Mucosa of descending colon (tissue), 3 donors: Measurements from ENCODE around the gene S100A16. TPM values are rescaled to one million over a fixed set of nuclear protein-coding genes. Genes with fewer than 3 reads are reported as not detected.
A peak's percentile ranks its signal among the peaks of the same experiment; 100 is the strongest.

ENCODE experiments used
- ATAC-seq: fragments of 200-7000 bp; cut with Tn5 transposase; one replicate; pipeline ENCODE4 v1.9.1; 2020; ENCODE audit warnings: mild to moderate bottlenecking, moderate library complexity
- DNase-seq, 3 donors: peaks; one replicate each; pipeline ENCODE4 v3.0.0-alpha.2; 2020
- H3K36me3 ChIP-seq: fragments of 200-600 bp; one replicate; pipeline ENCODE4 v1.8.0; 2021; ENCODE audit warnings: low read depth, mild to moderate bottlenecking
- H3K4me1 ChIP-seq: fragments of 200-600 bp; one replicate; pipeline ENCODE4 v1.8.0; 2021; ENCODE audit warnings: low read depth, mild to moderate bottlenecking
- H3K4me3 ChIP-seq: fragments of 200-600 bp; one replicate; pipeline ENCODE4 v1.8.0; 2021; ENCODE audit warnings: mild to moderate bottlenecking
- H3K9me3 ChIP-seq: fragments of 200-600 bp; one replicate; pipeline ENCODE4 v1.8.0; 2021; ENCODE audit warnings: mild to moderate bottlenecking
- CTCF ChIP-seq: fragments of 200-600 bp; IDR thresholded peaks from one replicate; pipeline ENCODE4 v1.8.0; 2022; ENCODE audit warnings: antibody characterized with exemption, mild to moderate bottlenecking
- intact Hi-C, 2 donors: fragments of 100-400 bp; cut with DNase I in 1 of 2; cut with micrococcal nuclease in 1 of 2; formaldehyde crosslinking; loops; one replicate each; pipeline versions ENCODE4 v1.11.0 to v1.11.1; 2022; cut with DNase I, micrococcal nuclease
- total RNA-seq, 3 donors: library from RNA; stranded (reverse); fragmentation: NEBNext Ultra II Directional in 2 of 3; extraction: Animal tissue kit (Norgen Biotek cat#: 25700) in 2 of 3; gene quantifications; one replicate each; pipeline versions ENCODE4 v1.2.1 to v1.2.4, GENCODE V29; 2021 to 2023
- donor health status: DM: no; HTN: no; CAD: no; lungs with moderate emphysema.
- donor health status: DM: no; HTN: no; CAD: no.
- donor health status: DM: no; HTN: yes; CAD: no.

Gene S100A16
- total RNA-seq, 3 donors from 2014 or later, result 79.9 to 156 (median 139) TPM

GRCh38 chr1:153630384-153630783 lies 17.4 kb upstream of the S100A16 start:
- Histone ChIP-seq H3K9me3 (no peaks in the 10 kb centered on the region), H3K36me3 (no peaks in the 10 kb centered on the region), H3K4me1 (peaks cover 23% of the 10 kb centered on the region), H3K4me3 (no peak overlapping the region)
- DNase-seq, result peak in 2 of 3 donors; percentile 31 to 45
- TF ChIP-seq CTCF, result no peak
- intact Hi-C loops, result no loop called here
- ATAC-seq, result no peak

DNA sequence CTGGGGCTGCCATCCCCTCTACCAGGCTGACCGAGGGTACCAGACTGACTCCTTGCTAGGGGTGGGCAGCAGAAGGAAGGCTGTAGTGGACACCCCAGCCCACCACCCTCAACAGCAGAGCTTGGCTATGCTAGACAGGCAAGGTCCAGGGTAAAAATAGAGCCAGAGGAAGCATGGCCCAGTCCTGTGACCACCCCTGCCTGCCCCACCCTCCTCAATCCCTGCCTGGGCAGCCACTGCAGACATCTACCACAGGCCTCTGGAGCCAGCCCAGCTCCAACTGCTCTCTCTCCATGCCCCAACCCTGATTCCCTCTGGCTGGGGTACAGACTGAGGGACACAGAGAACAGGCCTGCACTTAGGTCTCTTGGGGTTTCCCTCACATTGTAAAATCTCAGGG lies 17.0 kb upstream of the S100A16 start:
- no peak for TF ChIP-seq CTCF
- intact Hi-C loops, result no loop called here
- Histone ChIP-seq H3K4me1 (peaks cover 23% of the 10 kb centered on the region), H3K4me3 (no peak overlapping the region), H3K36me3 (no peaks in the 10 kb centered on the region), H3K9me3 (no peaks in the 10 kb centered on the region)
- peak in 2 of 3 donors; percentile 34 to 43 for DNase-seq
- no peak for ATAC-seq

DNA sequence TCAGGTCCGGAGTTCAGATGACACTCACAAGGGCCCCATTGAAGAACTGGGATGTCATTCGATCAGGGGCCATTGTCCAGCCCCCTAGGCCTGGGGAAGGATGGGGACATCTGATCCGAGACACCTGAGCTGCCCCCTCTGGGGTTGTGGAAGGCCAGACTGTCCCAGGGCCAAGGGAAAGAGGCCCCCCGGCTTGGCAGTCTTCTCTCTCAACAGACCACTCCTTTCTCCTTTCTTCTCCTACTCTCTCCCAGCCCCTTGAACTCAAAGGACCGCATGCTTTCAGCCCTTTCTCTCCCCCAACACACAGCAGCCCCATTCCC lies 16.4 kb upstream of the S100A16 start:
- Histone ChIP-seq H3K9me3 (no peaks in the 10 kb centered on the region), H3K4me3 (no peak overlapping the region), H3K36me3 (no peaks in the 10 kb centered on the region), H3K4me1 (peaks cover 23% of the 10 kb centered on the region)
- peak in 1 of 3 donors; percentile 29 for DNase-seq
- TF ChIP-seq CTCF, result no peak
- ATAC-seq, result no peak
- intact Hi-C loops, result no loop called here

DNA sequence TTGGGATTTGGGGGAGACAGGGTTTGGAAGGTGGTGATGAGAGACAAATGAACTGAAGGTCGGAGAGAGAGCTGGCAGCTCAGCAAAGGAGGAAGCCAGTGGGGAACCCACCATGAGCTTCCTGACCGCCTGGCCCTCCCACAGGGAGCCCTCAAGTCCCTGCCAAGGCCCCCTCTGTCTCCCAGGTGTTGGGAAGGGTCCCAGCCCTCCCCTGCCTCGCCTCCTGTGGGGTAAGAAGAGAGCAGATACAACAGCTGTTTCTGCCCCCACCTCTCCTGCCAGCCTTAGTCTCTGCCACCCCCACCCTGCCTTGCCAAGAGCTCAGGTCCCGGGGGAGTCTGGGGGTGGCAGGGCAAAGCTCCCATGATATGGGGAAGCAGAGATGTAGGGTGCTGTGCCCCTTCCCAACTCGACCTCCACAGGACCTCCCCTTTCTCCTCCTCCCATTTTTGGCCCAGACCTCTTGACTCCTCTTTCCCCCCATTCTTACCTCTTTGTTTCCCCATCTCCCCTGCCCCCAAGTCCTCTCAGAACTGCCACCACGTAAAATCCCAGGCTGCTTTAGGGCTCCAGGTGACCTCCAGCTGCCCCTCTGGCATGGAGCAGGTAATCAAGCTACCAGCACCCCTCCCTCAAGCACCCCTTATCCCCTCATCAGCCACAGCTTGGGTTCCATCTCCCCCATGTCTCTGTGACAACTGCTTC lies 15.9 kb upstream of the S100A16 start:
- intact Hi-C loops, result no loop called here

GRCh38 chr1:153627715-153628626 lies 15.0 kb upstream of the S100A16 start, which contains the start of gene S100A1:
TSS of gene S100A1 (plus strand) at chr1:153628434. CDS start at chr1:153630522, 2,088 bp downstream.
- TF ChIP-seq CTCF, result no peak
- H3K4me1 ChIP-seq, result peaks cover 17% of the 10 kb centered on the region
- no peaks in the 10 kb centered on the region for H3K9me3 ChIP-seq
- peak within 1 kb of the TSS; percentile 17 for H3K4me3 ChIP-seq
- H3K36me3 ChIP-seq, result no peaks in the 10 kb centered on the region
- intact Hi-C loops, result no loop called here
- DNase-seq (peak in 2 of 3 donors; percentile 56 to 71), ATAC-seq (peak; percentile 4)

More for the DNA sequence above, 15.9 kb upstream of the S100A16 start:
- ATAC-seq, result no peak
- TF ChIP-seq CTCF, result no peak
- DNase-seq, result peak in 2 of 3 donors; percentile 32 to 46
- no peaks in the 10 kb centered on the region for H3K9me3 ChIP-seq
- no peak overlapping the region for H3K4me3 ChIP-seq
- H3K4me1 ChIP-seq, result peaks cover 21% of the 10 kb centered on the region
- no peaks in the 10 kb centered on the region for H3K36me3 ChIP-seq
